NCI-H187 (cell line): ENCODE data around the gene GLT8D2.
"Not testable (repeated sequence)": the region's sequence is repeated elsewhere in the genome, so short reads cannot be mapped to it uniquely, and the experiment has no call there.

Experiments
- DNase-seq, 2 experiments: peaks; one replicate each; lab custom pipeline; 2025; lab: John Stamatoyannopoulos, UW

Gene GLT8D2

DNA sequence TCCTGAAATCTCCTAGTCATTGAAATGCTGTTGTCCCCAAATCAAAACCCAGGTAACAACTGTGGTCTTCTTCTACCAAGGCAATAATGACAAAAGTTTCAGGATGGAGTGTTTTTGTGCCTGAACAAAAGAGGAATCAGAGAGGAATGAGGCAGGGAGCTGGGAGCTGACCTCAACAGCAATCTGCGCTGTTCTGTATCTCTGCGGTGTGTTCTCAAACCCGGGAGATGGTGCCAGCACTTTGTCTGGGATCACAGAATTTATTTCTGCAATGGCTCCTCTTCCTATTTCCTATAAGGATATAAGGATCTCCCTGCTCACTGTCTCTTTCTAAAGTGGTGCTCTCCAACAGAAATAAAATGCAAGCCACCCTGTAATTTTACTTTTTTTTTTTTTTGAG lies 449 bp upstream of the GLT8D2 start:
- DNase-seq = no peak

GRCh38 chr12:104049278-104049902 lies 597 bp downstream of the GLT8D2 start:
- DNase-seq = no peak

DNA sequence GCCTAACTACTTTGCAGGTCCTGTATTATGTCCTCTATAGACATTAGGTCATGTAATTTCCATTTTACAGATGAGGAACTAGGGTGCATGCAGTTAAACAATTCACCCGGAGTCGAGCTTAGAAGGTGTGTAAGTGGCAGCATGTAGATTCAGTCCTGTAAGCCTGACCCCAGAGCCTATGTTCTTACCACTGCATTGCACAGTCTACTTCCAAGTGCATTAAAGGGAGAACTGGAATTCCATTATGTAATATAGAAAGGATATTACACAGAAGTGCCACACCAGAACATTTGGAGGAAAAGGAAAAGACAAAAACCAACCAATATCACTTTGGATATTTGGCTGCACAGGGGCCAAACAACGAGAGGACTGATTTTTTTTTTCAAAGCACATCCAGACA lies 1.2 kb downstream of the GLT8D2 start:
- no peak for DNase-seq

- DNase-seq = no peak
Measured at GRCh38 chr12:104048162-104048561, 1.8 kb downstream of the GLT8D2 start.

DNA sequence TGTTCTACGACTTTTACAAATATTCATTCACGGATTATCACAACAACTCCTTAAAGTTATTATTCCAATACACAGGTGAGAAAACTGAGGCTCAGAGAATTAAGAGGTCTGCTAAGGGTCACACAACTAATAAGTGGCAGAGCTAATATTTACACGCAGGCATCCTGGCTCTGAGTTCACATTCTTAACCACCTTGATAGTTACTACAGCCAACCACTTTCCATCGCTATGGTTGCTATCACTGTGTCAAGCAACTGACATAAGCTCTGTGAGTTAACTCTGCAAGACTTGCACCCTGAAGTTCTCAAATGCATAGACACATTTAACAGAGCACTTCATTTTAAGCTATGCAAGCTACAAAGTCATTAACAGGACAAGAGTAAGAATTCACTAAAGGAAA lies 3.7 kb downstream of the GLT8D2 start:
- no peak for DNase-seq

- no peak for DNase-seq
Measured at GRCh38 chr12:104044158-104044557, 5.8 kb downstream of the GLT8D2 start.

- no peak for DNase-seq
Measured at GRCh38 chr12:104042580-104042979, 7.4 kb downstream of the GLT8D2 start.

- not testable (repeated sequence) for DNase-seq
Measured at GRCh38 chr12:104039769-104040168, 10.2 kb downstream of the GLT8D2 start.

GRCh38 chr12:104036143-104036542 lies 13.8 kb downstream of the GLT8D2 start:
- DNase-seq = not testable (repeated sequence)

DNA sequence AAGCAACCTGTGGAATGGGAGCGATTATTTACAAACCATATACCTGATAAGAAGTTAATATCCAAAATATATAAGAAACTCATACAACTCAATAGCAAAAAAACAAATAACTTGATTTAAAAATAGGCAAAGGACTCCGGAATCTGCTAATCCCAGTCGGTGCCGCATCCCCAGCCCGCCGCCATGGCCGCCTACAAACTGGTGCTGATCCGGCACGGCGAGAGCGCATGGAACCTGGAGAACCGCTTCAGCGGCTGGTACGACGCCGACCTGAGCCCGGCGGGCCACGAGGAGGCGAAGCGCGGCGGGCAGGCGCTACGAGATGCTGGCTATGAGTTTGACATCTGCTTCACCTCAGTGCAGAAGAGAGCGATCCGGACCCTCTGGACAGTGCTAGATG lies 19.4 kb downstream of the GLT8D2 start:
- not testable (repeated sequence) for DNase-seq

- no peak for DNase-seq
Measured at GRCh38 chr12:104026841-104027599, 23.0 kb downstream of the GLT8D2 start.

- DNase-seq = no peak
Measured at GRCh38 chr12:104025771-104026170, 24.2 kb downstream of the GLT8D2 start.

DNA sequence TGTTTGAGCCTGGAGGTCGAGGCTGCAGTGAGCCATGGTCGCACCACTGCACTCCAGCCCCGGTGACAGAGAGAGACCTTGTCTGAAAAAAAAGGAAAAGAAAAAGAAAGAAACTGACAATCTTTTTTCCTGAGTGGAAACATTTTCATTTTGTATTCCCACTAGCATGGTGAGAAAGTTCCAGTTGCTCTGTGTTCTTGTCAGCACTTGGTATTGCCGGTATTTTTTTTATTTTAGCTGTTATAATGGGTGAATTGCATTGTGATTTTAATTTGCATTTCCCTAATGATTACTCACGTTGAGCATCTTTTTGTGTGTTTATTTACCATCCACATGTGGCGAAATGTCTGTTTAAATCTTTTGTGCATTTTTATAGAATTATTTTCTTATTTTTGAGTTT lies 25.6 kb downstream of the GLT8D2 start:
- no peak for DNase-seq

DNA sequence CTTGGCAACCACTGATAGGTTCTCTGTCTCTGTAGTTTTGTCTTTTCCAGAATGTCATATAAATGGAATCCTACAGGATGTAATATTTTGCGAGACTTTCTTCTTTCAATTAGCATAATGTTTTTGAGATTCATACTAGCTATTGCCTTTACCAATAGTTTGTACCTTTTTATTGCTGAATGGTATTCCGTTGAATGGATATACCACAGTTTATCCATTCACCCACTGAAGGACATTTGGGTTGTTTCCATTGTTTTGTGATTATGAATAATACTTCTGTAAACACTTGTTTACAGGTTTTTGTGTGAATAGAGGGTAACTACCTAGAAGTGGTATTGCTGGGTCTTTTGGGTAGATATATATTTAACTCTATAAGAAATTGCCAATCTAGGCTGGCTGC lies 26.3 kb downstream of the GLT8D2 start:
- DNase-seq = no peak

- no peak for DNase-seq
Measured at GRCh38 chr12:104022786-104023185, 27.2 kb downstream of the GLT8D2 start.

GRCh38 chr12:104021862-104022261 lies 28.1 kb downstream of the GLT8D2 start:
- not testable (repeated sequence) for DNase-seq

- DNase-seq = no peak
Measured at GRCh38 chr12:104012331-104012730, 37.7 kb downstream of the GLT8D2 start.

- DNase-seq = no peak
Measured at GRCh38 chr12:104011253-104011652, 38.7 kb downstream of the GLT8D2 start.

DNA sequence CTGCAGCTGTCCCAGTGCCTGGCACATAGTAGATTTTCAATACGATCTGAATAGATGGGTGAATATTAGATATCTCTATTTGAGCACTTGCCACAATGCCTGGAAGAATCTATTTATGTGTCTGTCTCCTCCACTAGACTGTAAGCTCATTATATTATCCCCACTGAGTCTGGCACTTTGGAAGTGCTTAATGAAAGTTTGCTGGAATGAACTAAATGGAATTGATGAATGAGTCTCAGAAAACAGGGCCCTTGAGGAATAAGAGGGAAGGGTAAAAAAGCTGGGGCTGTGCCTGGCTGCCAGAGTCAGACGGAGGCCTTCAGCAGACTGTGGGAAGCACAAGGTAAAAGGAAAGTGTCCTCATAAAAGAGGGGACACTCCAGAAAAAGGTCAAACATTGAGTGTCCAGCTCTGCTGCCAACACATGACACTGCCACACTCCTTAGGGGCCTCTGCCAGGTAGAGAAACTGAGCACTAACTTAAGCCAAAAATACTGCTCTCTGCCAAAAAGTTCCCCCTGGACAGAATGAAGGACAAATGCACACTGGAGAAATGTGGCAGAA lies 39.3 kb downstream of the GLT8D2 start:
- no peak for DNase-seq

DNA sequence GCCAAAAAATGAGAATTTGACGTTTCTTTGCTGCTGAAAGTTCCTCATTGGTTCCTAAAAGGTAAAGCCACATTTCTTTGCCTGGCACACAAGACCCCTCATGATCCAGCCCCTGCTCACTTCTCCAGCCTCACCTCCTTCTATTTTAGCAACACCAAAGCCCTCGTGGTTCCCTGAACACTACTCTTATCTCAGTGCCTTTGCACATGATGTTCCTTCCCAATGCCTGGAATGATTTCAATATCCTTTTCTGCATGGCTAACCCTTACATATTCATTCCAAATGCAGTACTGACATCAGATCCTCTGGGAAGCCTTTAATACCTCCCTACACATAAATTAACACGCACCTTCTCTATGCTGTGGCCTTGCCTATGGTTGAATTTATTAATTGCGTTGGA lies 39.9 kb downstream of the GLT8D2 start:
- no peak for DNase-seq

- DNase-seq = no peak
Measured at GRCh38 chr12:104006929-104007328, 43.1 kb downstream of the GLT8D2 start.

- DNase-seq = no peak
Measured at GRCh38 chr12:104003596-104003995, 46.4 kb downstream of the GLT8D2 start.

GRCh38 chr12:104002686-104003085 lies 47.3 kb downstream of the GLT8D2 start:
- DNase-seq = no peak
